Hematopoietic multipotent progenitor cell (in vitro differentiated cells): Measurements from ENCODE around the gene DCST2. TPM values are rescaled to one million over a fixed set of nuclear protein-coding genes. Genes with fewer than 3 reads are reported as not detected.

Experiments used
- DNase-seq, 3 donors: peaks; one replicate each; pipeline ENCODE4 v3.0.0-alpha.2; 2011 to 2015; ENCODE audit warnings: low read depth in 2 of 3, low spot score in 2 of 3
- total RNA-seq: library from RNA; depleted of rRNA; stranded (reverse); fragments of >200 nt; gene quantifications from one replicate; pipeline ENCODE4 v1.2.3, GENCODE V29; 2012

DCST2 gene
- total RNA-seq, 1 donor: under 0.01 TPM

GRCh38 chr1:155030243-155030795 is 3.3 kb downstream of the DCST2 start:
- DNase-seq: no peak

- DNase-seq: no peak
Observed at GRCh38 chr1:155029513-155030242, 3.9 kb downstream of the DCST2 start.

- no peak for DNase-seq
Observed at GRCh38 chr1:155026588-155026987, 7.0 kb downstream of the DCST2 start.

GRCh38 chr1:155026154-155026553 is 7.4 kb downstream of the DCST2 start:
- DNase-seq: no peak

DNA sequence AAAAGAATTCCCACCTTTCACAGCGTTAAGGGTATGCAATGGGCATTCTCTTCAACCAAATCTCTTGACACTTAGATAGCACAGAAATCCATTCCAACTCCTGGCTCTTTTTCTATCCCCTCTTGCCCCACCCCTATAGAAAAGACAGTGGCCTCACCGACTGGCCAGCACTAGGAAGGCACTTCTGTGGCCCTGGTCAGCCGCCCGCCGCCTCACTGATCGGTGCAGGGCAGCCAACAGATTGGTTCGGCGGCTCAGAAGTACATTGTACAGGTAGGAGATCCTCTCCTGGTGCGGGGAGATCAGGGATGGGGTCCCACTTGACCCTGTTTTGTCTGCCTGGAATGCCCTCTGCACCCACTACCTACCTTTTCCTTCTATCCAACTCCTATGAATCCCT is 9.3 kb downstream of the DCST2 start:
- DNase-seq: no peak

DNA sequence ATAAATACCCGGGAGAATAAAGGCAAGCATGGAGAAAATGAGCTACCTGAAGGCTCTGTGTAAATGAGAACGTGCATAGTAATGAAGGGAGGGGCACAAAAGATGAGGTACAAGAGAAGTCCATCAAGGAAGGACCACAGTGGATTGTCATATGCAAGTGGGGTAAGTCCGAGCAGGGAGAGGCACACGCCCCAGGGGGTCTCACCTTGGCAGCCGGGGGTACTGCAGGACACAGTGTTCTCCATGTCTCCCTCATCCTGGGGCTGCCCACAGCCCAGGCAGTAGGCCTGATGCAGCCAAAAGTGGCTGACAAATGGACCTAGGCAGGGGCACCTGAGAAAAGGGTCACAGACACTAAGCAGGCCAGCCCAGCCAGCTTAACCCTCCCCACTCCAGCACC is 10.0 kb downstream of the DCST2 start:
- no peak for DNase-seq

GRCh38 chr1:155022927-155023236 is 10.7 kb downstream of the DCST2 start:
- no peak for DNase-seq

DNA sequence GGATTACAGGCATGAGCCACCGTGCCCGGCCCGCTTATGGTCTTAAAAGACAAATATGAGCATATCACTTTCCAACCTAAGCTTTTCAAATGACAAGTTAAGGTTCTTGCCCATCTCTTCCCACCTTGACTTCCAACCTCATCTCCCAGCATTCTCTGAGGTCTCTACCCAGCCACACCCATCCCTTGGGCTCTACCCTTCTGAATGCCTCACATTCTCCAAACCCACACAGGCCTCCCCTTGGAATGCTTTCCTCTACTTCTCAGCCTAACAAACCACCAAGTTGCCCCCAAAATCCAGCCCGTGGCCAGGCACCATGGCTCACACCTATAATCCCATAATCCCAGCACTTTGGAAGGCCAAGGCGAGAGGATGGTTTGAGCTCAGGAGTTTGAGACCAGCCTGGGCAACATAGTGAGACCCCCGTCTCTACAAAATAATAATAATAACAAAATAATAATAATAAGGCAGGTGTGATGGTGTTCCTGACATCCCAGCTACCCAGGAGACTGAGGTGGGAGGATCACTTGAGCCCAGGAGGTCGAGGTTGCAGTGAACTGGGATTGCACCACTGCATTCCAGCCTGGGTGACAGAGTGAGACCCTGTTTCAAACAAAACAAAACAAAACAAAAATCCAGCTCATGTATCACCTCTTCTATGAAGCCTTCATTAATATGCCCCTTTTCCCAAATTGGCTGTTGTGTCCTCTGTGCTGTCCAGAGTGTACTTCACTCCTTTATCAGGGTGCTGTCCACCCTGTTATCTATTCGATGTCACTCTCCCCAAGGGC is 11.2 kb downstream of the DCST2 start:
- DNase-seq: no peak

DNA sequence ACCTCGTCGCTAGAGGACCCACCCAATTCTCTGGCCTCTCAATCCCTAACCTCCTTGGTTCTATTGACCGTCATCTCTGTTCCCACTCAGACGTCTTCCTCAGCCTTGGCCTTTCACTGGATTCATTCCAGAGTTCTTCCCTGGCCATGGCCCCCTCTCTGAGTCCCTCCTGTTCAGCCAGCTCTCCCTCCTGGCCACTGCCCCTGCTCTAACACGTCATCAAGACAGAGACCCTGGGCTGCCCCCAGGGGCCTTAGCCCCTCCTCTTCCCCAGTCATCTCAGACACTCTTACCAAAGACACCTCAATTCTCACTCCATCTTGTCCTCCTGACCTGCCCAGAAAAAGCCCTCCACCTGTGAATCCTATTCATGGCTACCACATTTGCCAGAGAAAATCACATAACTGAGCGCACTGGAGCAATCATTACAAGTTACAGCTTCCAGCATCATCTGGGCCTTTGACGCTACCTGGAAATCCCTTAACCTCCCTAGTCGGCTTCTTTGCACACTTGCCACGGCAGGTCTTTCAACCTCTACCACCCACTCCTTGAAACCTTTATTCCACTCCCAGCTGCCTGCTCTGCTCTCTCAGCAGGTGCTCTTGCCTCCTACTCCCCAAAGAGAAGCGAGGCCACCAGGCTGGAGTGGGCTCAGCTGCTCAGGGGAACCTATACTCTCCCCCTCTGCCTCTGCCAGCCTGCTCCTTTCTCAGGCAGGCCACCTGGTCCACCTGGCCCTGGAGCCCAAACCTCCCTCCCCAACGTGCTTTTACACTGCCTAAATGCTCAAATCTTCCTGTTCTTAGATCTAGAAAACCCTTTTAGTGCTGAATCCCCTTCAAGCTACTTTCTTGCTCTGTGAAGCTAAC is 14.0 kb downstream of the DCST2 start:
- DNase-seq: no peak

DNA sequence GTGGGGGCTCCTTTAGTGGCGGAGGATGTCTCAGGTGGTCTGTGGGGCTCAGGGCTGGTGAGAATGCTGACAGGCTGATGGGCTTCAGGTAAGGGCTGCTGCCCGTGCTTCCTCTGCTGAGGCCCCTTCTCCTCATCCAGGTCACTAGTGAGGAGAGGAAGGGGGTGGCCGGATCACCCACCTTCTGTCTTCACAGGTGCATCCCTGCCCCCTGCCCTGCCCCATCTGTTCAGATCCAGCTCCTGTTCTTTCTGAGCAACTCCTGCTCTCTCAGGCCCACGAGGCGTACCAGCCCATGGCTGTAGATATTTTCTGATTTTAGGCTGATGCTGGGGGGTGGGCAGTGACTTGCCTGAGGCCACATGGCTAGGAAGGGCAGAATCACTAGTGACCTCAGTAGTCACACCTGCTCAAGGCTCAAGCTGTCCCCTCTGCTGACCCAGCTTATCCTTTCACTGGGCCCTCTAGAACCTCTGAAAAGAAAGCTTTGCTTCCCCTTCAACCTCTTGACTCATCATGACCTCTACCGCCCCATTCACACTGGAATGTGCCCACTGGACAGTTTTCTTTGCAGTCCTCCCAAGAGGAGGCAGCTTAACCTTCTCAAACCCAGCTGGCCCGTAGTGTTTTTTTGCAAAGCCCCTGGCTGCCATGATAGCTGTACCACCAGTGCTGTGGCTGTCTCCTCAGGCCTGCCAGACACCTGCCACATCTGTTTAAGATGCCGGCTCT is 14.8 kb downstream of the DCST2 start:
- no peak for DNase-seq

GRCh38 chr1:155017946-155018316 is 15.7 kb downstream of the DCST2 start:
- no peak for DNase-seq

- peak; percentile 81 to 92 (median 91) for DNase-seq
Observed at GRCh38 chr1:155017041-155017945, 16.3 kb downstream of the DCST2 start.

- DNase-seq: no peak
Observed at GRCh38 chr1:155016231-155016831, 17.2 kb downstream of the DCST2 start.

GRCh38 chr1:155015527-155016230 is 17.9 kb downstream of the DCST2 start:
- DNase-seq: no peak

GRCh38 chr1:155014709-155015508 is 18.7 kb downstream of the DCST2 start:
- no peak for DNase-seq

DNA sequence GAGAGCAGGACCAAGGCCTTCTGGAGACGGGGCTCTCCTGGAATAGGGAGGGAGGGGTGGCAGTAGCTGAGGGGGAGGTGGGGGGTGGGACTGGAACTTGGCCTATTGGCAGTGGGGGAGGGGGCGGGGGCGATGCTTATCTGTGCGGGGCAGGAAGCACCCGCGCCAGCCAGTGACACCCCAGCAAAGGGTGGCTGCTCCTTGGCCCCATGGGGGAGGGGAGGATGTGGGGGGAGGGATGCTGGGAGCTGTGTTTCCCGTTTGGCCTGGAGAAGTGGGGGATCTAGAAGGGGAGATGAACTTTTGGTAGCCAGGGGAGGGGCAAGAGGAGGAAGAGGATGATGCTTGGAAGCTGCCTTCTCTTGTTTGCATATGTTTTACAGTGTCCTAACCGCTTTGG is 19.9 kb downstream of the DCST2 start:
- peak in 1 of 3 donors; percentile 41 for DNase-seq

- DNase-seq: no peak
Observed at GRCh38 chr1:155012776-155013602, 20.6 kb downstream of the DCST2 start.
